ENCODE results near the gene TMC3. TPM values are rescaled to one million over a fixed set of nuclear protein-coding genes. Genes with fewer than 3 reads are reported as not detected.

The TMC3 gene
- total RNA-seq, 1 donor from 2014 or later, result not detected

DNA sequence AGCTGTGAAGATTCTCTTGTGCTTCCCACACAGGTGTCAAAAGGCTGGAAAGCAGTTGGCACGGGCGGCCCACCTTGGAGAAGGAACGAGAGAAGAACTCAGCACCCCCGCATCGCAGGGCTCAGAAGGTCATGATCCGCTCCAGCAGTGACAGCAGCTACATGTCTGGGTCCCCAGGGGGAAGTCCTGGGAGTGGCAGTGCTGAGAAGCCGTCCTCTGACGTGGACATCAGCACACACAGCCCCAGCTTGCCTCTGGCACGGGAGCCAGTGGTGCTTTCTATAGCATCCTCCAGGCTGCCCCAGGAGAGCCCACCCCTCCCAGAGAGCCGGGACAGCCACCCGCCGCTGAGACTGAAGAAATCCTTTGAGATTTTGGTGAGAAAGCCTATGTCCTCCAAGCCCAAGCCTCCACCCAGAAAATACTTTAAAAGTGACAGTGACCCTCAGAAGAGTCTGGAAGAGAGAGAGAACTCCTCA lies 81.5 kb downstream of the TMC3 start:
- peaks cover 11% of the 10 kb centered on the region for H3K27me3 Mint-ChIP-seq (ENCODE audit: low read depth)
- H3K4me3 Mint-ChIP-seq (ENCODE audit: unreplicated experiment), result no peak overlapping the region
- peaks cover 12% of the 10 kb centered on the region for H3K4me1 Mint-ChIP-seq (ENCODE audit: low read depth)
- H3K27ac Mint-ChIP-seq (ENCODE audit: unreplicated experiment), result no peak overlapping the region
- TF ChIP-seq CTCF (IDR thresholded peaks at IDR 0.05), result no peak
- DNase-seq (ENCODE audit: low spot score), result no peak
- no peaks in the 10 kb centered on the region for H3K9me3 Mint-ChIP-seq (ENCODE audit: low read depth)
- H3K36me3 Mint-ChIP-seq (ENCODE audit: low read depth), result peaks cover 4% of the 10 kb centered on the region

DNA sequence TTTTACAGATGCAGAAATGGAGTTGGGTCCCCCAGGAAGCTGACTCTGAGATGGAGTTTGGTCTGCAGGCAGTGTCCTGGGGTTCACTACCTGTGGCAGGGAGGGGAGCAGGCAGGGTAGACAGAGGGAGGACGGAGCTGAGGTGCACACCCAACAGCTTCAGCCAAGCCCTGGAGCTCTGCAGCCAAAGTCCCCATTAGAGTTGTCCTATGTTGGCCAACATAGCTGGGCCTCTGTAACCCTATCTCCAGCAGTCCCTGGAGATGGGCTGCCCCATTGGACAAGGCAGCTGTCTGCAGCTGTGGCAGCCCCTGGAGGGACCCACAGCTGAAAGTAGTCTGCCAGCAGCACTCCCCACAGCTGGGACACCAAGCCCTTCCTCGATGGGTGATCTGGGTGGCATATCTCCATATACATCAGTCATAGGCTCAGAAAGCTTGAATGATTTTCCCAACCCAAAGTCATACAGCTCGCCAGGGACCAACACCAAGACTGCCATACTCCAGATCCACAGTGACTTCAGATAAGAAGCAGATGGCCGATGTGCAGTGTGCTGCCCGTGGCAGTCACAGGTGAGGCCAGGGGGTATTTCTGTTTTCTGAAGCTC lies 82.0 kb downstream of the TMC3 start:
- H3K9me3 Mint-ChIP-seq (ENCODE audit: low read depth), result no peaks in the 10 kb centered on the region

DNA sequence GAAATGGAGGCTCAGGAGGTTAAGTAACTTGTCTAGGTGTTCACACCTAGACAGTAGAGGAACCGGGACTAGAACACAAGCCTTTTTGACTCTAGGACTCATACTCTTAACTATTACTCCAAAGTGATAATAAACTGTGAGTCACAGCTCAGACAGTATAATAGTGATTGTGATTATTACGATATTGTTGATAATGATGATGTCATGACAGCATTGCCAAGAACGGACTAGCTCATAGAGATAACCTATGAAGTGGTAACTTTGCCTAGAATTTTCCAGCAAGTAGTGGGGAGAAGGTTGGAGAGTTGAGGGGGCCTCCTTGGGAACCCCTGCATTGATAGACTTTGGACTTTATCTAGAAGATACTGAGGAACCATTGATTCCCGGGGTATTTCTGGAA lies 84.1 kb downstream of the TMC3 start:
- no peak for TF ChIP-seq CTCF (IDR thresholded peaks at IDR 0.05)
- DNase-seq (ENCODE audit: low spot score), result no peak
- Mint-ChIP-seq H3K4me1 (ENCODE audit: low read depth) (no peaks in the 10 kb centered on the region), H3K27me3 (ENCODE audit: low read depth) (peaks cover 20% of the 10 kb centered on the region), H3K4me3 (ENCODE audit: unreplicated experiment) (no peak overlapping the region), H3K36me3 (ENCODE audit: low read depth) (peaks cover 4% of the 10 kb centered on the region), H3K27ac (ENCODE audit: unreplicated experiment) (no peak overlapping the region), H3K9me3 (ENCODE audit: low read depth) (no peaks in the 10 kb centered on the region)

More for the DNA sequence above, 82.0 kb downstream of the TMC3 start:
- H3K27ac Mint-ChIP-seq (ENCODE audit: unreplicated experiment), result no peak overlapping the region
- no peak for TF ChIP-seq CTCF (IDR thresholded peaks at IDR 0.05)
- DNase-seq (ENCODE audit: low spot score), result no peak
- peaks cover 2% of the 10 kb centered on the region for H3K36me3 Mint-ChIP-seq (ENCODE audit: low read depth)
- peaks cover 14% of the 10 kb centered on the region for H3K27me3 Mint-ChIP-seq (ENCODE audit: low read depth)
- no peak overlapping the region for H3K4me3 Mint-ChIP-seq (ENCODE audit: unreplicated experiment)
- peaks cover 6% of the 10 kb centered on the region for H3K4me1 Mint-ChIP-seq (ENCODE audit: low read depth)

GRCh38 chr15:81288616-81289015 lies 85.4 kb downstream of the TMC3 start:
- H3K4me3 Mint-ChIP-seq (ENCODE audit: unreplicated experiment), result no peak overlapping the region
- TF ChIP-seq CTCF (IDR thresholded peaks at IDR 0.05), result no peak
- H3K9me3 Mint-ChIP-seq (ENCODE audit: low read depth), result no peaks in the 10 kb centered on the region
- H3K27ac Mint-ChIP-seq (ENCODE audit: unreplicated experiment), result no peak overlapping the region
- H3K27me3 Mint-ChIP-seq (ENCODE audit: low read depth), result peaks cover 15% of the 10 kb centered on the region
- H3K36me3 Mint-ChIP-seq (ENCODE audit: low read depth), result peaks cover 2% of the 10 kb centered on the region
- no peaks in the 10 kb centered on the region for H3K4me1 Mint-ChIP-seq (ENCODE audit: low read depth)
- no peak for DNase-seq (ENCODE audit: low spot score)

- Mint-ChIP-seq H3K9me3 (ENCODE audit: low read depth) (no peaks in the 10 kb centered on the region), H3K27ac (ENCODE audit: unreplicated experiment) (no peak overlapping the region), H3K4me3 (ENCODE audit: unreplicated experiment) (no peak overlapping the region), H3K36me3 (ENCODE audit: low read depth) (peaks cover 2% of the 10 kb centered on the region), H3K27me3 (ENCODE audit: low read depth) (peaks cover 15% of the 10 kb centered on the region), H3K4me1 (ENCODE audit: low read depth) (no peaks in the 10 kb centered on the region)
- no peak for DNase-seq (ENCODE audit: low spot score)
- TF ChIP-seq CTCF (IDR thresholded peaks at IDR 0.05), result no peak
Observed at GRCh38 chr15:81288040-81288439, 86.0 kb downstream of the TMC3 start.
